Effector memory CD4-positive, alpha-beta T cell (primary cell): ENCODE data around the gene SRPK2.
"Not testable (repeated sequence)": the region's sequence is repeated elsewhere in the genome, so short reads cannot be mapped to it uniquely, and the experiment has no call there.

ENCODE experiments used
- DNase-seq, 3 donors: peaks; one replicate each; pipeline ENCODE4 v3.0.0-alpha.2; 2020
- H3K27ac ChIP-seq: 2 replicates; pipeline ENCODE4 v1.7.0; 2013; ENCODE audit warnings: mild to moderate bottlenecking, low read length, moderate library complexity; ENCODE audit not compliant: insufficient read depth, poor library complexity, severe bottlenecking
- H3K27me3 ChIP-seq: replicated peaks from 2 replicates; pipeline ENCODE4 v1.7.0; 2013; ENCODE audit warnings: mild to moderate bottlenecking, low read length; ENCODE audit not compliant: insufficient read depth, control insufficient read depth, poor library complexity, severe bottlenecking
- H3K36me3 ChIP-seq: 2 replicates; pipeline ENCODE4 v1.7.0; 2013; ENCODE audit warnings: mild to moderate bottlenecking, low read length, moderate library complexity; ENCODE audit not compliant: control insufficient read depth, insufficient read depth
- H3K4me1 ChIP-seq: 2 replicates; pipeline ENCODE4 v1.7.0; 2013; ENCODE audit warnings: low read length, mild to moderate bottlenecking; ENCODE audit not compliant: control insufficient read depth, insufficient read depth, poor library complexity, severe bottlenecking
- H3K4me3 ChIP-seq: 2 replicates; pipeline ENCODE4 v1.7.0; 2013; ENCODE audit warnings: low read length, low read depth, mild to moderate bottlenecking; ENCODE audit not compliant: insufficient read depth, poor library complexity, severe bottlenecking
- H3K9me3 ChIP-seq: 2 replicates; pipeline ENCODE4 v1.7.0; 2013; ENCODE audit warnings: mild to moderate bottlenecking, low read length, moderate library complexity; ENCODE audit not compliant: control insufficient read depth

Gene SRPK2

DNA sequence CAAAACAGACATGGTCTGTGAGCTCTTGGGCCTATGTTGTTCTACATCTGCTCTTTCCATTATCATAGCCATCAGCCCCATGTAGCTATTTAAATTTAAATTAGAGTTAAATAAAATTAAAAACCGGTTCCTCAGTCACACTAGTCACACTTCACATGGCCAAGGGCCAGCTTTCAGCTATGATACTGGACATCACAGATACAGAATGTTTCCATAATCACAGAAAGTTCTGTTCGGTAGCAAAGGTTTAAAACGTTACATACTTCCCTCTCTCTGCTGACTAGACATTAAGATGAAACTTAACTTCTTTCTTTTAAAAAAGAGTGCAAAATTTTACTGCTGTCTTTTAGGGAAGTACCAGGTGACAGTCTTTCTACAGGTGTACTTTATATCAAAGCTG lies 43.0 kb downstream of the SRPK2 start:
- peaks cover 30% of the 10 kb centered on the region for H3K4me1 ChIP-seq

DNA sequence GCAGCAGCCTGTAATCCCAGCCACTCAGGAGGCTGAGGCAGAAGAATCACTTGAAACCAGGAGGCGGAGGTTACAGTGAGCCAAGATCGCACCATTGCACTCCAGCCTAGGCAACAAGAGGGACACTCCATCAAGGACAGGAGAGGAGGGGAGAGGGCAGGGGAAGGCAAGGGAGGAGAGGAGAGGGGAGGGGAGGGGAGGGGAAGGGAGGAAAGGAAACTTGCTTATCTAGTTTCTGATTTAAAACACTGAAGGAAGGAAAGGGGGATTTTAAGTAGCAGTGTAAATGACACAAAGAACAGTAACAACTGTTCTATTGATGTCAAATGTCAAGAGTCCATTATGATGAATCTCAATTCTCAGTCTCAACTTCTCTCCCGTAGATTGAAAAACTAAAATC lies 43.7 kb downstream of the SRPK2 start:
- no peak overlapping the region for H3K27ac ChIP-seq
- no peak for DNase-seq
- no peaks in the 10 kb centered on the region for H3K27me3 ChIP-seq
- H3K36me3 ChIP-seq, result no peaks in the 10 kb centered on the region
- H3K9me3 ChIP-seq, result no peaks in the 10 kb centered on the region
- peaks cover 27% of the 10 kb centered on the region for H3K4me1 ChIP-seq
- no peak overlapping the region for H3K4me3 ChIP-seq

More for the DNA sequence above, 43.0 kb downstream of the SRPK2 start:
- H3K27ac ChIP-seq, result no peak overlapping the region
- no peaks in the 10 kb centered on the region for H3K36me3 ChIP-seq
- no peaks in the 10 kb centered on the region for H3K9me3 ChIP-seq
- H3K27me3 ChIP-seq, result no peaks in the 10 kb centered on the region
- no peak for DNase-seq
- no peak overlapping the region for H3K4me3 ChIP-seq

DNA sequence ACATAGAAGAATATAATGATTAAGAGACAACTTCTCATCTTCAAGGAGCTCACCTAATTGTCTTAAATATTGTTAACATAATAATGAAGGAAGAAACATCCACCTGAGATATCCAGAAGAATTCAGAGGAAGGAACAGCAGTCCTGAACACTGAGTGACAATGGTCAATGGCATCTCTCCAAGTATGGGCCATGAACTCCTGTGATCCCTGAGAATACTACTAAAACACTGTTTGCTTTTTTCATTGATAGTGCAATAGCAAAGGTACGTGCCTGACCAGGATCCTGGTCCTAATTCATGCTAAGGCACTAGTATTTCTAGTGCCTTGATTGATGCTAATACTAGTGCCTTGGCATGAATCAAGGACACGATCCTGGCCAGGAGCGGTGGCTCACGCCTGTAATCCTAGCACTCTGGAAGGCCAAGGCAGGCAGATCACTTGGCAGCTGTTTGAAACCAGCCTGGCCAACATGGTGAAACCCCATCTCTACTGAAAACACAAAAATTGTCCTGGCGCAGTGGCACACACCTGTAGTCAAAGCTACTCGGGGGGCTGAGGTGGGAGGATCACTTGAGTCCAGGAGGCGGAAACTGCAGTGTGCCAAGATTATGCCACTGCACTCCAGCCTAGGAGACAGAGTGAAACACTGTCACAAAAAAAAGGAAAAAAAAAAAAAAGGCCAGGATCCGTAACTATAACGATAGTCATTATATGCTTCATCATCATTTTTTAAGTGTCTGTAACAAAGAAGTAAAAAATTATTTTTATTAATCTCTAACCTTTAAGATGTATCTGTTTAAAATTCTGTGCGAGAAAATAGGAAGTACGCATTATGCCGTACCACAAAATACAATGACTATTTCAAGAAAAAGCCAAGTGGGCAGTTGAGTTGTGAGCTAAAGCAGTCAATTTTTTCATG lies 49.1 kb downstream of the SRPK2 start:
- no peaks in the 10 kb centered on the region for H3K4me1 ChIP-seq
- no peaks in the 10 kb centered on the region for H3K9me3 ChIP-seq
- no peak for DNase-seq
- H3K27ac ChIP-seq, result no peak overlapping the region
- no peak overlapping the region for H3K4me3 ChIP-seq
- H3K36me3 ChIP-seq, result no peaks in the 10 kb centered on the region
- no peaks in the 10 kb centered on the region for H3K27me3 ChIP-seq

DNA sequence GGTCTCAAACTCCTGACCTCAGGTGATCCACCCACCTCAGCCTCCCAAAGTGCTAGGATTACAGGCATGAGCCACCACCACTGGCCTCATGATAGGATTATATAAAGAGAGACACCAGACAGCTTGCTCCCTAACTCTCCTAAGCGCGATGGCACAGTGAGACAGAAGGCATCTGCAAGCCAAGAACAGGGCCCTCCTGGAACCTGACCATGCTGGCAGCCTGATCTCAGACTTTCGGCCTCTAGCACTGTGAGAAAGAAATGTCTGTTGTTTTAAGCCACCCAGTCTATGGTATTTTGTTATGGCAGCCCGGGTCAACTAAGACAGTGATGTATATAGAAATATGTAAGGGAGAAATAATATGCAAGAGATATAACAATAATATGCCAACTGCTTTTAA lies 51.2 kb downstream of the SRPK2 start:
- Histone ChIP-seq H3K27me3 (no peaks in the 10 kb centered on the region), H3K4me1 (no peaks in the 10 kb centered on the region), H3K27ac (no peak overlapping the region), H3K9me3 (no peaks in the 10 kb centered on the region), H3K36me3 (no peaks in the 10 kb centered on the region), H3K4me3 (no peak overlapping the region)
- DNase-seq, result no peak

DNA sequence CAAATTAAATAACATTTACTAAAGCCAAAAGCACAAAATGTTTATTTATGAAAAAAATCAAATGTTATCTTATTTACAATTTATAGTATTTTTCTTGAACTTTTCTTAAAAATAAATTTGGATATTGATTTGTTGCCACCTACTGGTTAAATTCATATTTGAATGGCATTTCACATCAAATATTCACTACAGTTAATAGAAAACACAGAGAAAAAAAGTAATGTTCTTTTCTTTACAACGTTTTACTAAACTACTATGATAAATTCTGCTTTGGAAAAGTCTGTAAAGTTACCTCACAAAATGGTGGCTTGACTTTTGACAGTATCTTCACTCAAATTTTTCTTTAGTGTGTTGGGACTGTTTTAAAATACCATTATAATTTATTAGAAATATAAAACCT lies 52.7 kb downstream of the SRPK2 start:
- H3K36me3 ChIP-seq, result no peaks in the 10 kb centered on the region
- H3K9me3 ChIP-seq, result no peaks in the 10 kb centered on the region
- H3K27ac ChIP-seq, result no peak overlapping the region
- DNase-seq, result no peak
- H3K4me1 ChIP-seq, result no peaks in the 10 kb centered on the region
- H3K4me3 ChIP-seq, result no peak overlapping the region
- no peaks in the 10 kb centered on the region for H3K27me3 ChIP-seq

DNA sequence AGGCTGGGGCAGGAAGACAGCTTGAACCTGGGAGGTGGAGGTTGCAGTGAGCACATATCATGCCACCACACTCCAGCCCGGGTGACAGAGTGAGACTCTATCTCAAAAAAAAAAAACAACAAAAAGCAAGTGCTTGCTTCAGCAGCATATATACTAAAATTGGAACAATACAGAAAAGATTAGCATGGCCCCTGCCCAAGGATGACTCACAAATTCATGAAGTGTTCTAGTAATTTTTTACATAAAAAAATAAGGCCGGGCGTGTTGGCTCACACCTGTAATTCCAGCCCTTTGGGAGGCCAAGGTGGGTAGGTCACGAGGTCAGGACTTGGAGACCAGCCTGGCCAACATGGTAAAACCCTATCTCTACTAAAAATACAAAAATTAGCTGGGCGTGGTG lies 56.1 kb downstream of the SRPK2 start:
- H3K36me3 ChIP-seq, H3K4me1 ChIP-seq, H3K27me3 ChIP-seq, DNase-seq, H3K4me3 ChIP-seq, H3K27ac ChIP-seq, H3K9me3 ChIP-seq: not testable (repeated sequence)

DNA sequence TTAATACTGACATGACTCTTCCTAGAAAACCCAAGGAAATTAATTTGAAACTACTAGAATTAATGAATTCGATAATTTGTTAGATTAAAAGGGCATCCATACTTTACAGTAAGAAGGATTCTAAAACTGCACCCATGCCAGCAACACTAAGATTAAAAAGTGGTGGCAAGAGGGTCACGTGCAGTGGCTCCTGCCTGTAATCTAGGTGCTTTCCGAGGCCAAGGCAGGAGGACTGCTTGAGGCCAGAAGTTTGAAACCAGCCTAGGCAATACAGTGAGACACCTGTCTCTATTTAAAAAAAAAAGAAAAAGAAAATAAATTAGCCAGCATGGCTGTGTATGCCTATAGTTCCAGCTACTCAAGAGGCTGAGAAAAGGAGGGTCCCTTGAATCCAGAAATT lies 58.2 kb downstream of the SRPK2 start:
- Histone ChIP-seq H3K27ac (no peak overlapping the region), H3K27me3 (no peaks in the 10 kb centered on the region), H3K4me1 (no peaks in the 10 kb centered on the region), H3K36me3 (no peaks in the 10 kb centered on the region), H3K4me3 (no peak overlapping the region), H3K9me3 (no peaks in the 10 kb centered on the region)
- DNase-seq, result no peak

DNA sequence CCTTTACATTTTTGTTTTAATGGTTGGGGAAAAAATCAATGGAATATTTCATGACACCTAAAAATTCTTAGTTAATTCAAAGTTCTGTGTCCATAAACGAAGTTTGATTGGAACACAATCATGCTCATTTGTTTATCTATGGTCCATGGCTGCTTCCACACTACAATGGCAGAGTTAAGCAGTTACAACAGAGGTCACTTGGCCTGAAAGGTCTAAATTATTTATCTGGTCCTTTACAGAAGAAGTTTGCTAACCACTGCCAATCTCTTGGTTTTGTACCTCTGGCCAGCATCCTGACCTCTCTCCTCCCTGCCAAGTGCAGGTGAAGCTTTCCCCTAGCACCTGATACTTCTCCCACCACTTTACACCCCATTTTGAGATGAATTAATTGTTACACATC lies 61.5 kb downstream of the SRPK2 start:
- Histone ChIP-seq H3K4me3 (no peak overlapping the region), H3K9me3 (no peaks in the 10 kb centered on the region), H3K27me3 (no peaks in the 10 kb centered on the region), H3K27ac (no peak overlapping the region), H3K36me3 (no peaks in the 10 kb centered on the region), H3K4me1 (no peaks in the 10 kb centered on the region)
- DNase-seq, result no peak

DNA sequence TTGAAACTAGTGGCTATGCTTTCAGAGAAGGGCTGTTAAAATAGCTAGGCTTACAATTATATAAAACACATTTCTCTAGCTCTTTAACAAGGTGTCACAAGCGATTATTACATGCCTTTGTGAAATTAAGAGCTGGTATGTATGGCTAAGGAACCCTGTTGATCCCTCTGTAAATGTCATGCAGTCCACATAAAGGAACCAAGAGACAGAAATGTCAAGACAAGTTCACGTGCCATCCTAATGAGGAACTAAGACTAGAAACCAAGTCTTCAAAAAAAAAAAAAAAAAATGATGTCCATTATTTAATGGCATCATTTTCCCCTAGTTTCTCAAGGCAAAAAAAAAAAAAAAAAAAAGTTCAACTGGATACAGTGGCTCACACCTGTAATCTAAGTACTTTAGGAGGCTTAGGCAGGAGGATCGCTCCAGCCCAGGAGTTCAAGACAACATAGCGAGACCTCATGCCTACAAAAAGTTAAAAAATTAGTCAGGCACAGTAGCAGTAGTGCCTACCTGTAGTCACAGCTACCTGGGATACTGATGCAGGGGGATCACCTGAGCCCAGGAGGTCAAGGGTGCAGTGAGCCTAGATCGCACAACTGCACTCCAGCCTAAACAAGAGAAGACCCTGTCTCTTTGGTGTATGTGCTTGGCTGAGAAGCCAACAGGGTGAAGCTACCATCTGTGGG lies 63.4 kb downstream of the SRPK2 start:
- Histone ChIP-seq H3K4me1 (no peaks in the 10 kb centered on the region), H3K27ac (no peak overlapping the region), H3K27me3 (no peaks in the 10 kb centered on the region), H3K36me3 (no peaks in the 10 kb centered on the region), H3K9me3 (no peaks in the 10 kb centered on the region), H3K4me3 (no peak overlapping the region)
- no peak for DNase-seq

DNA sequence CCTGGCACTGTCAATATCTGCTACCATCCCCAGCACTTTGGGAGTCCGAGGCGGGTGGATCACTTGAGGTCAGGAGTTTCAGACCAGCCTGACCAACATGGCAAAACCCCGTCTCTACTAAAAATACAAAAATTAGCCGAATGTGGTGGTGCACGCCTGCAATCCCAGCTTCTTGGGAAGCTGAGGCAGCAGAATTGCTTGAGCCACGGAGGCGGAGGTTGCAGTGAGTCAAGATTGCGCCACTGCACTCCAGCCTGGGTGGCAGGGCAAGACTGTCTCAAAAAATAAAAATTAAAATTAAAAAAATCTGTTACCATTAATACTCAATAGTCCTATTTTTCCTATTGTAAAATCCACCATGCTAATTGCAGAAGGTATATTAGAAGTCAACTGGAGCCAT lies 64.1 kb downstream of the SRPK2 start:
- not testable (repeated sequence) for H3K4me1 ChIP-seq, H3K36me3 ChIP-seq, H3K9me3 ChIP-seq, H3K27ac ChIP-seq, DNase-seq, H3K27me3 ChIP-seq, H3K4me3 ChIP-seq
